ENCODE data around the gene ADA.

ADA gene

GRCh38 chr20:44694159-44694558, 42.7 kb upstream of the ADA start:
- TF ChIP-seq, protein P1, sequence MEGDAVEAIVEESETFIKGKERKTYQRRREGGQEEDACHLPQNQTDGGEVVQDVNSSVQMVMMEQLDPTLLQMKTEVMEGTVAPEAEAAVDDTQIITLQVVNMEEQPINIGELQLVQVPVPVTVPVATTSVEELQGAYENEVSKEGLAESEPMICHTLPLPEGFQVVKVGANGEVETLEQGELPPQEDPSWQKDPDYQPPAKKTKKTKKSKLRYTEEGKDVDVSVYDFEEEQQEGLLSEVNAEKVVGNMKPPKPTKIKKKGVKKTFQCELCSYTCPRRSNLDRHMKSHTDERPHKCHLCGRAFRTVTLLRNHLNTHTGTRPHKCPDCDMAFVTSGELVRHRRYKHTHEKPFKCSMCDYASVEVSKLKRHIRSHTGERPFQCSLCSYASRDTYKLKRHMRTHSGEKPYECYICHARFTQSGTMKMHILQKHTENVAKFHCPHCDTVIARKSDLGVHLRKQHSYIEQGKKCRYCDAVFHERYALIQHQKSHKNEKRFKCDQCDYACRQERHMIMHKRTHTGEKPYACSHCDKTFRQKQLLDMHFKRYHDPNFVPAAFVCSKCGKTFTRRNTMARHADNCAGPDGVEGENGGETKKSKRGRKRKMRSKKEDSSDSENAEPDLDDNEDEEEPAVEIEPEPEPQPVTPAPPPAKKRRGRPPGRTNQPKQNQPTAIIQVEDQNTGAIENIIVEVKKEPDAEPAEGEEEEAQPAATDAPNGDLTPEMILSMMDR (IDR thresholded peaks at IDR 0.05; ENCODE audit: low read depth, low read length, missing control alignments): no peak
- DNase-seq (ENCODE audit: extremely low read depth, low read depth): no peak
- H3K4me3 ChIP-seq (replicated peaks; ENCODE audit: low read depth, low read length): no peak overlapping the region

GRCh38 chr20:44693627-44694026, 42.1 kb upstream of the ADA start:
- H3K4me3 ChIP-seq (replicated peaks; ENCODE audit: low read depth, low read length): no peak overlapping the region
- TF ChIP-seq, protein P1 (IDR thresholded peaks at IDR 0.05; ENCODE audit: low read depth, low read length, missing control alignments): no peak
- DNase-seq (ENCODE audit: extremely low read depth, low read depth): no peak

DNA sequence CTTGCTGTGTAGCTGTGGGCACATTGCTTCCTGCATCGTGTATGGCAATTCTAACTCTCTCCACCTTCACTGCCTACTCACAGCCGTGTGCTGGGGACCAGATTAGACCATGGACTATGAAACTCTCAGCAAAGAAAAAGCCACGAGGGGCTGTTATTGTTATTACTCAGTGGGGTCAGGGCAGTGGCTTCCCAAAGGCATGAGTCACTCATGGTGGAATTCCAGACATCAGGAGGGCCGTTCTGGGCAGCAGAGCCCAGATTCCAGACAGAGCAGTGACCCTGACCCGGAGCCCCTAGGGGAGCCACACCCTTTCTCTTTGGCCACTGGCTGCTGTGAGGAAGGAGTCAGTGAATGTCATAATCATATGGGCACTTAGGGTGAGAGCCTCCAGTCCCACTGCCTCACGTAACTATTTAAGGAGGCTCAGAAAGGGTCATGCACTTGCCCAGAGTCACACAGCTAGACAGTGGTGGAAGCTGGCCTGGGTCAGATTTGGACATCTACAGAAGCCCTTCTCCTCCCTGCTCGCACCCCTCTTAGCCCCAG, 41.5 kb upstream of the ADA start:
- TF ChIP-seq, protein P1 (IDR thresholded peaks at IDR 0.05; ENCODE audit: low read depth, low read length, missing control alignments): no peak
- DNase-seq (ENCODE audit: extremely low read depth, low read depth): no peak
- H3K4me3 ChIP-seq (replicated peaks; ENCODE audit: low read depth, low read length): no peak overlapping the region

DNA sequence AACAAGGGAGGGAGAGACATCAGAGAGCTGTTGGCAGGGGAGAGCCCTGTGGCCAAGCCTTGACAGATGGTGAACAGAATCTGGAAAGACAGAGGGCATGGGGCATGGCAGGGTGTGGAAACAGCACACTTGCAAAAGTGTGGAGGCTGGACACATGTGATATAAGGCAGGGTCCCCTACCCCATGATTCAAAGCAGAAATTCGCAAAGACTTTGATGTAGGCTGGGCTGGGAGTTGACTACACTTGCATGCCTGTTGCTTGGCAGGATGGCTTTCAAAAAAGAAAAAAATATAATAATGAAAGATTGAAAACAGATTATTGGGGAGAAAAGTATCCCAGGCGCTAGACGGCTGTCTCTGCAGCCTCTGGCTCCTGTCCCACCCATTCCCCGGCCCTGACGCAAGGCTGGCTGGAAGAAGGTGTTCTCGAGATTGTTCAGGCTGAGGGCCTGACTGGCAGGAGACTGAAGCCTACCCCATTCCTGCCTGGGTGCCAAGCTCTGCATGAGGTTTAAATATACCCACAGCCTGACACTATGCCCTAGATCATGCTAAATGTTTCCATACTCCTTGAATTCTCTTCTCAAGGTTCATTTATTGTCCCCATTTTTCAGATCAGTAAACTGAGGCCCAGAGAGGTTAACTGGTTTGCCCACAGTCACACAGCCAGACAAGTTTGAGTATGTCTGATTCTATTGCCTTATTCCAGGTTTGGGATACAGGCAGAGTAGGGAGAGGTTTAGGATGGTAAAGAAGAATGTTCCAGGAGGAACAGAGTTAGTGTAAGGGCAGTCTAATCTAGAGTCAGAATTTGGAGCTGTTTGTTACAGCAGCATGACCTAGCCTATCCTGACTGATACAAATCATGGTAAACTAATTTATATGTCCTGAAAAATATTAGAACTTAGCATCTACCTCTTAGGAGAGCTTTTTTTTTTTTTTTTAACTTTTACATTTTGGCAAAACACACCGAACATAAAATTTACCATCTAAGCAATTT, 40.2 kb upstream of the ADA start:
- TF ChIP-seq, protein P1 (IDR thresholded peaks at IDR 0.05; ENCODE audit: low read depth, low read length, missing control alignments): no peak
- no peak overlapping the region for H3K4me3 ChIP-seq (replicated peaks; ENCODE audit: low read depth, low read length)
- DNase-seq (ENCODE audit: extremely low read depth, low read depth): no peak

GRCh38 chr20:44690781-44691423, 39.4 kb upstream of the ADA start:
- TF ChIP-seq, protein P1 (IDR thresholded peaks at IDR 0.05; ENCODE audit: low read depth, low read length, missing control alignments): no peak
- no peak for DNase-seq (ENCODE audit: extremely low read depth, low read depth)
- H3K4me3 ChIP-seq (replicated peaks; ENCODE audit: low read depth, low read length): no peak overlapping the region

DNA sequence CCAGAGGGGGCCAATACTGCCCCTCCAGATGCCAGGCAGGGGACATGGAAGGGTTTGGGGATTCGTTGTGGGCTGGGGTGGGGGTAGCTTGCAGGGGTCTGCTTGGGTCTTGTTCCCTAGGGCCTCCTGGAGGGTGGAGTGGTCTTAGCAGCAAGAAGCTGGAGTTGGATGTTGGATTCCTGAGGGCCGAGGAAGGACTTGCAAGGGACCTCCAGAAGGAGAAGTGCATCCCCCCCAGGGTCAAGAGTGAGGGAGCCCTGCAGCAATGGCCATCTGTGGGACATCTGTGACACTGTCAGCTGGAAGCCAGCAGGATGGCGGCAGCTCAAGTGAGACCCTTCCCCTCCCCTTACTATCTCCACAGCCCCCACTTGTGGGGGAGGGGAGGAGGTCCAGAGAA, 38.3 kb upstream of the ADA start:
- DNase-seq (ENCODE audit: extremely low read depth, low read depth): no peak
- TF ChIP-seq, protein P1 (IDR thresholded peaks at IDR 0.05; ENCODE audit: low read depth, low read length, missing control alignments): no peak
- H3K4me3 ChIP-seq (replicated peaks; ENCODE audit: low read depth, low read length): no peak overlapping the region

All from HFF-Myc (cell line).